NCI-H748 (cell line): ENCODE data around the gene ZDHHC16.
"Not testable (repeated sequence)": the region's sequence is repeated elsewhere in the genome, so short reads cannot be mapped to it uniquely, and the experiment has no call there.

ENCODE experiments used
- DNase-seq: peaks from one replicate; lab custom pipeline; 2025; ENCODE audit not compliant: unreplicated experiment; lab: John Stamatoyannopoulos, UW

ZDHHC16 gene

DNA sequence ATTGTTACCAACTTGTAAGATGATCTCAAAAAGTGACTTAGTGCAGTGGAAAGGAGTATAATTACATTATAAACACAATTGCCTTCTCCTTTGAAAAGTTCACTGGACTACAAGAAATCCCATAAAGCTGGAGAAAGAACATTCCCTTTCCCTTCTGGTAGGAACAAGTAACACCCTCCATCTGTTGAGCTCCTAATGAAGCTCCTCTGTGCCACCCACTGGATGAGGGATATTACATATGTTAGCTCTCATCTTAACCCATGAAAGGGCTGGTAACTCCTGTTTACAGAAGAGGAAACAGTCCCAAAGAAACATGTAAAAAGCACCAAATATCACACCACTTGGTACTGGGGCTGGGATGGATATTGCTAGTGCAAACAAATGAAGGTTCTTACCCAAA is 11.9 kb upstream of the ZDHHC16 start:
- no peak for DNase-seq

DNA sequence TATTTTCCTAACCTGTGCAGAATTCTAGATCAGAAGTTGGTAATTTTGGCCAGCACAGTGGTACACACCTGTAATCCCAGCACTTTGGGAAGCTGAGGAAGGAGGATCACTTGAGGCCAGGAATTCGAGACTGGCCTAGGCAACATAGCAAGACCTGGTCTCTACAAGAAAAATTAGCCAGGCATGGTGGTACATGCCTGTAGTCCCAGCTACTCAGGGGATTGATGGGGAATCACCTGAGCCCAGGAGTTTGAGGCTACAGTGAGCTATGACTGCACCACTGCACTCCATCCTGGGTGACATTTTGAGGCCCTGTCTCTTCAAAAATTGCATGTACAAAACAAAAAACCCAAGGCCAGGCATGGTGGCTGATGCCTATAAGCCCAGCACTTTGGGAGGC is 11.4 kb upstream of the ZDHHC16 start:
- no peak for DNase-seq

DNA sequence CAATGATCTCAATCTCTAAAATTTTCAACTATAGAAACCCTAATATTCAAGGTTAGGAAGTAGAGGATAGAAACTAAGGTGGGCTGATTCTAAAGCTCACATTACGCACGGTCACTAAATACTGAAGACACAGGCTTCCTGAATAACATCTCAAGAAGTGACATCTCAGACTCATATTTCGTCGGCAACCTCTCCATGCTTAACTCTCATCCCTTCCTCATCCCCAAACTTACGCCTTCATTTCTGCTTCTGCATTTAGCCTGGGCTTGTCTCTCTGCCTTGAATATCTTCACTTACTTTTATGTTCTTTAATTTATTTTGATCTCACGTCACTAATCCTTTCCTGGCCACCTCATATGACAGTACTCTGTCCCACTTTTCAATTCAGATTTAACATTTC is 10.8 kb upstream of the ZDHHC16 start:
- DNase-seq: no peak

DNA sequence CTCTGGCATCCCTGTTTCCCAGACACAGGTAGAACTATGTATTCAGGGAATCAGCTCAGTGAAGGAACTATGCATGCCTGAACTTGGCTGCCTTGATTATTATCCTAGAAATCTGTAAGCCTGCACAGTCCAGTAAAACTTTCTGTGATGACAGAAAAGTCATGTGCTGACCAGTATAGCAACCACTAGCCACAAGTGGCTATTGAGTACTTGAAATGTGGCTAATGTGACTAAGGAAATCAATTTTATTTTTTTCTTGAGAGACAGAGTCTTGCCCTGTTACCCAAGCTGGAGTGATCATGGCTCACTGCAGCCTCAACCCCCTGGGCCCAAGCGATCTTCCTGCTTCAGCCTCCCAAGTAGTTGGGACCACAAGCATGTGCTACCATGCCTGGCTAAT is 3.7 kb upstream of the ZDHHC16 start:
- DNase-seq: no peak

DNA sequence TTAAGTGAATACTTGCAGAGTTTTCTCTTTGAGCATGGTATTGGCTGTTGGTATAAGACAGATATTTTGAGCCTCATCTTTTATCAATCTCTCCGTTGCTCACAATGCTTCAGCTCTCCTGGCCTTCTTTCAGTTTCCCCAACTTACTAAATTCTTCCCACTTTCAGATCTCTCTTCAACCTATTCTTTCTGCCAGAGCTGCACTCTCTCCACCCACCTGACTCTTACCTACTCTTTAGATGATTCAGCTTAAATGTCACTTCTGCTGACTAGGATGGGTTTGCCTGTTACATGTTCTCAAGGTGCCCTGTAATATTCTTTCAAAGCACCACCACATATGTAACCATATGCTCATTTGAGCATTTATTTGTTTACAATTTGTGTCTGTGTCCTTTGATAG is 1.8 kb upstream of the ZDHHC16 start:
- DNase-seq: no peak

DNA sequence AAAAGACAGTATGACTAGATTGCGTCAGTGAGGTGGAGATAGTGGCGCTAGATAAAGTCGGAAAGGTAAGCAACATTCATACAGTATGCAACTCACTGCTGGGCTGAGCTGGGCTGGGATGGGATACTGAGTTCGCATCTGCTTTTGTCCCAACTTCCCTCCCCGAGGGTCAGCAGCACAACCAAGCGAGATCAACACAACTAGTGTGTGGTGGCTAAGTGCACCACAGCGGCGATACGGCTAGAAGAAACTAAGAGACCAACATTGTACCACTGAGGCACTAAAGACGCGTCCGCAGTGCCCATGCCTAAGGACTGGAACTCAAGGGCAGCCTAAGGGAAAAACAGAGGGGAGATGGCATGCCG is 636 bp upstream of the ZDHHC16 start:
- DNase-seq: peak; percentile 35

DNA sequence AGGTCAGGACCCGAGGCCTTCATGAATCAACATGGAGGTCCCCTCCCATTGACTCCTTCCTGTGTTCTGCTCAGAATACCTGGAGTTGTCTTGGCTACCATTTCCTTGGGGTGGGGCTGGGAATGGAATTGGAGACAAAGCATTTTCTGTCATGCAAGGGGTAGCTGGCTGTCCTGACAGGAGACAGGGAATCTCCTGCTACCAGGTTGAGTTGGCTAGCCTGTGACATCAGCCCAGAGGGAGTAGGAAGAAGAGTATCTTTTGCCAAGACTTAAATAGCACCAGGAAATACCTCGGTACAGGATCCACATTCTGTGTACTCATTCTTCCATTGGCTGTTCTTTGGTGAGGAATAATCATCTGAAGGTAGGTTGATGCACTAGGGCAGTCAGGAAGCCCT is 4.9 kb downstream of the ZDHHC16 start:
- no peak for DNase-seq

DNA sequence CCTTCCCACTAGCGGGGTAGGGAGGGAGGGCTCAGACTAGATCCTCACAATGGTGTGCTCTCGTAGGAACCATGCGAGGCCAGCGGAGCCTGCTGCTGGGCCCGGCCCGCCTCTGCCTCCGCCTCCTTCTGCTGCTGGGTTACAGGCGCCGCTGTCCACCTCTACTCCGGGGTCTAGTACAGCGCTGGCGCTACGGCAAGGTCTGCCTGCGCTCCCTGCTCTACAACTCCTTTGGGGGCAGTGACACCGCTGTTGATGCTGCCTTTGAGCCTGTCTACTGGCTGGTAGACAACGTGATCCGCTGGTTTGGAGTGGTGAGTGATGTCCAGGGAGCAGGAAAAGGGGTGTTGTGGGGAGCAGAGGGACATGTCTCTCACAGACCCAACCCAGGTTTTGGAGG is 5.6 kb downstream of the ZDHHC16 start:
- DNase-seq: no peak

DNA sequence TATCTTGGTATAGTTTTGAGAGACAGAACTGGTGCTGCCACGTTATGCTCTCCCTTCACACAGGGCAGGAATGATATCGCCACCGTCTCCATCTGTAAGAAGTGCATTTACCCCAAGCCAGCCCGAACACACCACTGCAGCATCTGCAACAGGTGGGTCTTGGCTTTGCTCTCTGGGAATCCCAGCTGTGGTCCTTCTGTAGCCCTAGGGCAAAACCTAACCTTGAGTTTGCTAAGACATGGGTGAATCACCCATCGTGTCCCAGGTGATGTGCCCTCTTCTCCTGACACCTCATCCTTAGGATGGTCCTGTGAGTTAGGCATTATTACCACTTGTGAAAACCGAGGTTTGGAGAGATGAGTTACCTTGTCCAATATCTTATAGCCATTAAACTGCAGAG is 6.4 kb downstream of the ZDHHC16 start:
- DNase-seq: no peak

DNA sequence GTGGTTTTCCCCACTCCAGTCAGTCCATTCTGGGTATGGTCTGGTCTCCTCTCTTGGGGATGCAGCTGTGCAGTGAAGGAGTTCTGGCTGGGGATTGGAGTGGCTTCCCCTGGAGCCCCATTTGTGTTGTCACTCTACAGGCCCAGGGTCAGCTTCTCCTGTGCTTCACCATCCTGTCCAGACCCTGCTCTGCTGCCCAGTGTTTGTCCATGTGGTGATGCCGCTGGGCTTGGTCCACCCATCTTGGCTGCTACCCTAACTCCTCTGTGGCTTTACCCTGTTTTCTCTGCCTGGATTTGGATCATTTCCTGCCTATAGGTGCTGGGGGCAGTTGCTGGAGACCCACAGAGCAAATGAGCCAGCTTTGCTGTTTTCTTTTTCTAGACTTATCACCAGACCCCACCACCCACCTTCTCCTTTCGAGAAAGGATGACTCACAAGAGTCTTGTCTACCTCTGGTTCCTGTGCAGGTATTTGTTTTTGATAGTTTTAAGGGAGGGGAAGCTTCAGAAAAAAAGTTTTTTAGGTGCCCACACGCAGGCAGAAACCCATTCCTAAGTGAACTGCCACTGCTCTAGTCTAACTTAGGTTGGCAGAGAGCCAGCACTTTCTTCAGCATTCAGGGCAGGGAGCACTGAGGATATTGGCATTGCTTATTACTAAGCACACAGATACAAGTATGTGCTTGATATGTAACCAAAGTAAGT is 8.5 kb downstream of the ZDHHC16 start:
- no peak for DNase-seq

DNA sequence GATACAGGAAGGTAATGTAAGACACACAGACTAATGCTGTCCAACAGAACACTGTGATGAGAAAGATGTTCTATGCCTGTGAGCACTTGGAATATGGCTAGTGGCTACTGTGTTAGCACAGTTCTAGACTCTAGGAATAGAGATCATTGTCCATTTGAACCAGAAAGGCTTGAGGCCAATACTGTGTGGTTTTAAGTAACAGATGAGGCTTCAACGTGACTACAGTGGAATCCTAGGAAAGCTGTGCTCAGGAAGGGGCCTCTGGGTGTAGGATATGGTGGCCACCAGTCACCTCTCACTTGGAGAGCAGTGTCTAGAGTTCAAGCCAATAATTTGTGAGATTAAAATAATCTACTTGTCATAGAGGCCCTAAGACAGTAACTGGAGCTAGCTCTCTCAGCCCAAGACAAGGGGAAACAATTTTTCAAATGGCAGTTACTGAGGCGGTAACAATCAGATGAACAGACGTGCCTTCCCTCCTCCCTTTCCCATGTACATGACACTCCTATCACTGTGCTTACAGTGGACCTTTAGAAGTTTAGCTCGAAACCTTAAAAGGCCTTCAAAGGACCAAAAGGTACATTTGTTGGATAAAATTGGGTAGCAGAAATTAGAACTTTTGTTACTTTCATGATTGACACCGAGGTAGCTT is 10.2 kb downstream of the ZDHHC16 start:
- DNase-seq: no peak

DNA sequence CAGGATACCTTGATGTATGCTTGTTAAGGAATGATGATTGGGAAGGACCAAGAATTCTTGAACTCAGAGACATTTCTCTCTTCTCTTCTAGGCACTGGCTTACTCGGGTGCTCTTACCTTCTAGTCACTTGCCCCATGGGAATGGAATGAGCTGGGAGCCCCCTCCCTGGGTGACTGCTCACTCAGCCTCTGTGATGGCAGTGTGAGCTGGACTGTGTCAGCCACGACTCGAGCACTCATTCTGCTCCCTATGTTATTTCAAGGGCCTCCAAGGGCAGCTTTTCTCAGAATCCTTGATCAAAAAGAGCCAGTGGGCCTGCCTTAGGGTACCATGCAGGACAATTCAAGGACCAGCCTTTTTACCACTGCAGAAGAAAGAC is 10.7 kb downstream of the ZDHHC16 start:
- DNase-seq: no peak

DNA sequence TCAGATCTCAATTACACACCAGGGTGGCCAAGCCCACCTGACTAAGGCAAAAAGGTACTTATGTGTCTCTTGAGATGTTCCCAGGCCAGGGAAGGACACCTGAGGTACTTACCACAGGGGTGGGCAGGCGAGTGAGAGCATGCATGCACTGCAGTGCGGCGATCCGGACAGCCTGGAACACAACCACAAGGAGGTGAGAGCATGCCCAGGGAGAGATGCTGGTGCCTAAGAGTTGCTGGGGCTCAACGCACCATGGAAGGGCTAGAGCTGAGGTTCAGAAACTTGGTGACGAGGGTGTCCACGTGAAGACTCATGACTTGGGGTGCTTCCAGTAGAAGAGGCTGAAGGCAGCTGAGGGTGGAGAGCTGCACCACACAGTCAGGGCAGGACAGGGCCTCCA is 13.1 kb downstream of the ZDHHC16 start:
- DNase-seq: no peak

DNA sequence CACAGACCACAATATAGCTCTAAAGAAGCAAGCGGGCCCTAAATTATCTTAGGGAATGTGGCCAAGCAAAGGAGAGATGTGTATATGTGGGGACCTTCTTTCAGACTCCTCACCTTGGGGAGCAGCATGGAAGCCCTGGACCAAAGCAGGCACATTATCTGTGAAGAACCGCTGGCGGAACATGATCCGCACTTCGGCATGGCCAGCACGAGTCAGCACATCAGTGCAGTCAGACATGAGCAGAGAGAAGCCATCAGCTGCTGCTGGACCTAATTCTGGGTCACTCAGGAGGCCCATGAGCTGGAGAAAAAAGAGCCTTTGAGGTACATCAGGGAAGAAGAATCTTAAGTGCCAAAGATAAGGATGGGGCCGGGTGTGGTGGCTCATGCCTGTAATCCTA is 14.0 kb downstream of the ZDHHC16 start:
- no peak for DNase-seq

DNA sequence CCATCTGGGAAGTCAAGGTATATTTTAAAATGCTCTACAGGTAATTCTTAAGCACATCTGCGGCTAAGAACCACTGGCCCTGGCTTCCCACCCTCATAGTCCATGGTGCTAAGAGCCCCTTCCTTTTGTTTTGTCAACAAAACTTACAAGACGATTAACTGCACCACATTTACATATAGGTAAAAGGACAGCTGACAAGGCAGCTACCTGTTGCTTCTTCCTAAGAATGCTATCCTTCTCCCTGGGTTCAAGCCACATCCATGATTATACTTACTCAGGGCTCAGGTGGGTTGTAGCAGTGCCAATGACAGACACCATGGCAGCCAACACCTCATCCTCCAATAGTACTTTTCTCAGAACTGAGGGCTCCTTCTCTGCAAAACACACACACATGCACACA is 16.3 kb downstream of the ZDHHC16 start:
- DNase-seq: no peak

DNA sequence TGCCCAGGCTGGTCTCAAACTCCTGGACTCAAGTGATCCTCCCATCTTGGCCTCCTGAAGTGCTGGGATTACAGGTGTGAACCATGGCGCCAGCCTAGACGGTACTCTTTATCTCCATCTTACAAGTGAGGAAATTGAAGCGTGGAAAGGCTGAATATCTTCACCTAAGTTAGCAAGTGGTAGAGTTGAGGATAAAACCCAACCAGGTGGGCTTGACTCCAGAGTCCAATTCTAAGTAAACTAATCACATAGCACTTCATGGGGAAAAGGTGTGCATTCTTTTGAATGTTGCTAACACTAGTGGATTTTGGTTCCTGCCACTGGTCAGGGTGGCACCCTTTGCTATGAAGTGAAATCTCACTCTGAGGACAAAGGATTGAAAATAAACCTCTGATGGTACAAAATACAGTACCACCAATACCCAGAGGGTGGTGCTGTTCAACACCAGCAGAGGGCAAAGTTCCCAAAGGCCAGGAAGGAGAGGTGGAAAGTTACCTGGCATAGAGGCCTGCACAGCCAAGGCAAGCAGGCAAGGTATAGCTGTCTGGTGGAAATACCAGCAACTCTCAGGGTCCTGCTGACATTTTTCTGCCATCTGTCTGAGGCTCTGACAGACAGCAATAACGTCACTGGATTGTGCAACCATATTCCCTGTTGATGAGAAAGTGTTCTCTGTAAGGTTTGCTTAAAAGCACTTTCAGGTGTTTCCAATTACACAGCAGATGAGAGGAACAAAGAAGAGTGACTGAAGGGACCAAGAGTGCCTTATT is 17.6 kb downstream of the ZDHHC16 start:
- DNase-seq: peak; percentile 41

DNA sequence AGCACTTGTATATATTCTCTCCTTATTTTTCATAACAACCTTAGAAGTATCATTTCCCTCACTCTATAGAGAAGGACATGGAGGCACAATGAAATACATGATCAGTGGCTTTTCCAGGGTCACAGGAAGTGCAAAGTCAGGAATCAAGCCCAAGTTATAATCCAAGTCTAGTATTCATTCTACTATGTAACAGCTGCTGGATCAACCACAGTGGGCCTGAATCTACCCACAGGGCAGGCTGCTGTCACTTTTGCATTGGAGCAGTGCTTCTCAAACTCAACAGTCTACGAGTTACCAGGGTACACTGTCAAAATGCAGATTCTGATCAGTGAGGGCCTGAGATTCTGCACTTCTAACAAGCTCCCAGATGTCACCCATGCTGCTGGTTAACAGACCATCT is 18.3 kb downstream of the ZDHHC16 start:
- no peak for DNase-seq

DNA sequence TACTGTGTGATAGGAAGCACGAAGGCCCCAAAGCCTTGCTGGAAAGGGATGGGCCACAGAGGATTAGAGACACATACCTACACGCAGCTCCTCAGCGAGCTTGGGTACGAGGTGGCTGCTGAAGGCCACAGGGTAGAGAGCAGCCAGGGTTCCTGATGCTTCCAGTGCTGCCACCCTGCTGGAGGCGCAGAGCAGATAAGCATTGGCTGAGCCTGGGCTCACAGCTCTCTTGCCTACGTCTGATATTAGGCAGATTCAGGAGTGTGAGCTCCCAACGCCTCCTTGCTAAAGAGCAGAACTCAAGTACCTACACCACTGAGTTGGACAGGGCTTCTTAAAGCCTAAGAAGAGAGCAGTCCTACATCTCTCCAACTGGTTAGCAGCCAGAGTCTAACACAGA is 20.0 kb downstream of the ZDHHC16 start:
- no peak for DNase-seq

DNA sequence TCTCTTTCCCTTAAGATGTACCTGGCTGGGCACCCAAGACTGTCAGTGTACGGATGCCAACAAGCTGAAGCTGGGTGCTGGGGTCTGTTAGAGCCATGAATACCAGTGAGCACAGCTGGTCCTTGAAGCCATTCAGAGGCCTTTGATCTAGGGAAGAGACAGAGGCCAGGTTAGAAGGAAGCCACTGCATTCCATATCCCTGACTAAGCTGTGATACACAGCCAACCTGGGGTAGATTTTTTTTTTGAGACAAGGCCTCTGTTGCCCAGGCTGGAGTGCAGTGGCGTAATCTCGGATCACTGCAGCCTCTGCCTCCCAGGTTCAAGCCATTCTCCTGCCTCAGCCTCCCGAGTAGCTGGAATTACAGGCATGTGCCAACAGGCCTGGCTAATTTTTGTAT is 20.8 kb downstream of the ZDHHC16 start:
- DNase-seq: no peak

DNA sequence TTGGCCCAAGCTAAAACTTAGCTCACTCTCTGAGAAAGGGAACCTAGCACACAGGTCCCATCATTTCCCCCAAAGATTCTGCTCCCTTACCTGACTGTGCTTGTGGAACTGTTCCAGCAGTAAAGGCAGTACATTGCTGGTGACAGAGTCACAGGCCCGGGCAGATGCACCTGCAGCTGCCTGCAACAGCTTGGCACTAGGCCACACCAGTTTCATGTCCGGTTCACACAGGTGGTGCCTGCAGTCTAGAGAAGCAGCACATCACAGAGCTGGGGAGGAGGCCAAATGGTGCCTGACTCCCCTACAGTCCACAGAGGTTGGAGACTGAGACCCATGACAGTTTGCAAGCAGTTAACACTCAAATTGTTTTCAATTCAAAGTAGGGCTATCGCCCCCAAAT is 22.2 kb downstream of the ZDHHC16 start:
- no peak for DNase-seq

DNA sequence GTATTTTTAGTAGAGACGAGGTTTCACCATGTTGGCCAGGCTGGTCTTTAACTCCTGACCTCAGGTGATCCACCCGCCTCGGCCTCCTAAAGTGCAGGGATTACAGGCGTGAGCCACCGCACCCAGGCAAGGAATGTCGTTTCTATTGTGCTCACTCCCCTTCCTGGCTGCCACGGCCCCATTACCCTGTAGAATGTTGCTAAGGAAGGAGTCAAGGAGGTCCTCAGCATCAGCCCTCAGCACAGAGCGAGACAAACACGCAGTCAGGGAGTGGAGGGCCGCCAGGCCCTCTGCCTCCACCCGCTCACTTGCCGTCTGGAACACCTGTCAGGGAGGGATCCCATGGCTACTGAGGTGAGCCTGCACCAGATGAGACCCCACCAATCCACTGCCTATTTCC is 22.8 kb downstream of the ZDHHC16 start:
- not testable (repeated sequence) for DNase-seq

DNA sequence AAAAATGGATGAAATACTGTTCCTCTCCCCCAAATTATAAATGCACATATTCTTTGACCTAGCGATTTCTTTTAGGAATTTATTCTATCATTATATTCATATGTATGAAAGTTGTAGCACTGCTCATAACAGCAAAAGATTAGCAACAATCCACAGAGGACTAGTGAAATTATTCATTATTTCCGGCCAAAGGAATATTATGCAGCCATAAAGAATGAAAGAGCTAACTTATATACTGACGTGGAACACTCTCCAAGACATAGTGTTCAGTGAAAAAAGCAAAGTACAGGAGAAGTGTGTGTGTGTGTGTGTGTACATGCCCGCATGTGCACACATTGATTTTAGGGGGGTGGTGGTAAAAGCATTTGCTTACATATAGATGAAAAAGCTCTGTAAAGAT is 28.9 kb downstream of the ZDHHC16 start:
- DNase-seq: no peak
